ENCODE results near the gene PSME4. TPM values are rescaled to one million over a fixed set of nuclear protein-coding genes. Genes with fewer than 3 reads are reported as not detected.
A peak's percentile ranks its signal among the peaks of the same experiment; 100 is the strongest.

Gene PSME4
- total and polyA plus RNA-seq, 2 of the 13 experiments (the other 11 are each of a cell fraction or from before 2014, with no cell fraction given) = 52.1 to 77.8 TPM

- TF ChIP-seq ZBTB49 (CRISPR knock-in tag; IDR thresholded peaks at IDR 0.05; ENCODE audit: borderline replicate concordance) (no peak), ZNF775 (CRISPR knock-in tag; IDR thresholded peaks at IDR 0.05; ENCODE audit: borderline replicate concordance) (no peak; the same call in none of the 2 replicates), JARID2 (CRISPR knock-in tag; IDR thresholded peaks at IDR 0.05; ENCODE audit: insufficient replicate concordance) (peak; percentile 89), PHF21A (CRISPR knock-in tag; IDR thresholded peaks at IDR 0.05) (peak; percentile 52; the same call in 1 of the 2 replicates), HCFC1 (IDR thresholded peaks at IDR 0.05; ENCODE audit: low read depth, low read length) (peak; percentile 38; the same call in 1 of the 2 replicates), FOXK1 (CRISPR knock-in tag; IDR thresholded peaks at IDR 0.05; ENCODE audit: borderline replicate concordance, low read depth) (no peak; the same call in 1 of the 2 replicates), ZNF883 (CRISPR knock-in tag; IDR thresholded peaks at IDR 0.05; ENCODE audit: not compliant biosample characterization) (peak; percentile 95), ZNF280D (CRISPR knock-in tag; IDR thresholded peaks at IDR 0.05) (peak; percentile 81), POLR2G (IDR thresholded peaks at IDR 0.05; ENCODE audit: low read depth, low read length) (peak; percentile 93), SRSF4 (IDR thresholded peaks at IDR 0.05; ENCODE audit: low read depth, low read length, poor library complexity, severe bottlenecking) (peak; percentile 63), ZNF34 (CRISPR knock-in tag; IDR thresholded peaks at IDR 0.05; ENCODE audit: borderline replicate concordance) (peak; percentile 95), TAF1 (CRISPR knock-in tag; IDR thresholded peaks at IDR 0.05) (peak; percentile 87), DBP (CRISPR knock-in tag; IDR thresholded peaks at IDR 0.05; ENCODE audit: not compliant biosample characterization) (no peak), MTA1 (CRISPR knock-in tag; IDR thresholded peaks at IDR 0.05; ENCODE audit: borderline replicate concordance) (peak; percentile 79; the same call in 1 of the 2 replicates), ZNF331 (CRISPR knock-in tag; IDR thresholded peaks at IDR 0.05) (peak; percentile 68), MNT (IDR thresholded peaks at IDR 0.05) (peak; percentile 23), ATF4 (CRISPR knock-in tag; IDR thresholded peaks at IDR 0.05) (peak in 1 of 2 experiments; percentile 70; a peak in 1 of 4 replicates), MAFG (CRISPR knock-in tag; IDR thresholded peaks at IDR 0.05) (no peak), GATAD2A (CRISPR knock-in tag; IDR thresholded peaks at IDR 0.05) (peak; percentile 75)
Measured at GRCh38 chr2:53970724-53971602, at the start of gene PSME4 (continued).

Measured in HepG2 (cell line).